SK-N-SH (cell line): ENCODE data around the gene RGL1. TPM values are rescaled to one million over a fixed set of nuclear protein-coding genes. Genes with fewer than 3 reads are reported as not detected.

Experiments used
- CTCF ChIA-PET: fragments of 300-600, 350-600 bp; formaldehyde crosslinking; extraction: SDS; loops from one replicate; lab custom pipeline; 2021; lab: Yijun Ruan, JAX
- POLR2A ChIA-PET: fragments of 350-600 bp; sonication (Branson Sonifier 250); formaldehyde crosslinking; extraction: SDS; loops from one replicate; lab custom pipeline; 2020; ENCODE audit warnings: antibody characterized with exemption, inconsistent platforms; lab: Yijun Ruan, JAX
- DNase-seq: peaks from one replicate; pipeline ENCODE4 v3.0.0; 2012
- H2AFZ ChIP-seq: fragments of 200-600 bp; sonication (generic); 2 replicates; pipeline ENCODE4 v1.8.1; 2016; ENCODE audit warnings: antibody characterized with exemption, mild to moderate bottlenecking, low read depth
- H3F3A ChIP-seq: fragments of 200-600 bp; sonication (generic); replicated peaks from 2 replicates; pipeline ENCODE3; 2016; ENCODE audit warnings: antibody characterized with exemption, mild to moderate bottlenecking; ENCODE audit not compliant: insufficient read depth
- H3K27ac ChIP-seq, 2 experiments: fragments of 200-500 bp in 1 of 2; fragments of 200-600 bp in 1 of 2; sonication (Bioruptor generic) in 1 of 2; sonication (generic), shearing (Covaris generic) in 1 of 2; 2 replicates each; pipeline versions ENCODE4 v1.5.1 to v1.6.1; 2014 to 2016; ENCODE audit warnings: low read depth in 2 of 2, inconsistent platforms in 1 of 2, low read length in 1 of 2, mild to moderate bottlenecking in 1 of 2, mixed read lengths in 1 of 2
- H3K27me3 ChIP-seq: fragments of 200-600 bp; sonication (generic), shearing (Covaris generic); 2 replicates; pipeline ENCODE4 v1.6.1; 2016; ENCODE audit warnings: mixed run types; ENCODE audit not compliant: insufficient read depth
- H3K36me3 ChIP-seq, 2 experiments: fragments of 200-500 bp in 1 of 2; fragments of 200-600 bp in 1 of 2; sonication (Bioruptor generic) in 1 of 2; sonication (generic) in 1 of 2; replicated peaks in 1 of 2; 2 replicates each; pipeline versions ENCODE3 to v1.5.1; 2014 to 2016; ENCODE audit warnings: low read length in 1 of 2, mild to moderate bottlenecking in 1 of 2; ENCODE audit not compliant: insufficient read depth in 2 of 2, control insufficient read depth in 1 of 2
- H3K4me1 ChIP-seq, 2 experiments: fragments of 200-500 bp in 1 of 2; fragments of 200-600 bp in 1 of 2; sonication (Bioruptor generic) in 1 of 2; sonication (generic), shearing (Covaris generic) in 1 of 2; 2 replicates each; pipeline versions ENCODE4 v1.5.1 to v1.6.1; 2014 to 2016; ENCODE audit warnings: low read depth in 1 of 2, low read length in 1 of 2, mixed run types in 1 of 2; ENCODE audit not compliant: insufficient read depth in 2 of 2, control insufficient read depth in 1 of 2
- H3K4me2 ChIP-seq: fragments of 200-600 bp; sonication (generic), shearing (Covaris generic); 2 replicates; pipeline ENCODE4 v1.6.1; 2017; ENCODE audit warnings: mixed run types
- H3K4me3 ChIP-seq, 2 experiments: fragments of 200-500 bp in 1 of 2; fragments of 200-600 bp in 1 of 2; sonication (Bioruptor generic) in 1 of 2; sonication (generic), shearing (Covaris generic) in 1 of 2; 2 replicates each; pipeline versions ENCODE4 v1.5.1 to v1.8.1; 2014 to 2016; ENCODE audit warnings: low read depth in 2 of 2, inconsistent platforms in 1 of 2, low read length in 1 of 2, mild to moderate bottlenecking in 1 of 2, mixed read lengths in 1 of 2, moderate library complexity in 1 of 2
- H3K79me2 ChIP-seq: fragments of 200-600 bp; sonication (generic); 2 replicates; pipeline ENCODE4 v1.8.1; 2017; ENCODE audit warnings: mild to moderate bottlenecking; ENCODE audit not compliant: insufficient read depth
- H3K9ac ChIP-seq: fragments of 200-600 bp; sonication (generic); 2 replicates; pipeline ENCODE4 v1.6.1; 2017; ENCODE audit warnings: mixed run types
- H3K9me2 ChIP-seq: fragments of 200-600 bp; sonication (generic); 2 replicates; pipeline ENCODE4 v1.6.1; 2017; ENCODE audit warnings: mixed run types
- H3K9me3 ChIP-seq: fragments of 200-600 bp; sonication (generic); 2 replicates; pipeline ENCODE4 v1.6.1; 2017; ENCODE audit warnings: mixed run types, mild to moderate bottlenecking, moderate library complexity
- H4K20me1 ChIP-seq: fragments of 200-600 bp; sonication (generic); 2 replicates; pipeline ENCODE4 v1.6.1; 2017; ENCODE audit warnings: mild to moderate bottlenecking, mixed run types; ENCODE audit not compliant: insufficient read depth
- EP300 ChIP-seq, 2 experiments: IDR thresholded peaks; 2 replicates each; pipeline versions ENCODE4 v1.4.0 to v1.6.1; 2012; ENCODE audit warnings: borderline replicate concordance in 1 of 2, low read depth in 1 of 2, low read length in 1 of 2
- EZH2phosphoT487 ChIP-seq: fragments of 200-600 bp; sonication (generic); IDR thresholded peaks from 2 replicates; pipeline ENCODE4 v1.6.1; 2017; ENCODE audit warnings: low read depth, mixed run types, mild to moderate bottlenecking, antibody characterized with exemption, moderate library complexity, borderline replicate concordance
- GABPA ChIP-seq: IDR thresholded peaks from 2 replicates; pipeline ENCODE4 v1.4.0; 2012; ENCODE audit warnings: low read depth, mild to moderate bottlenecking
- IRF3 ChIP-seq: fragments of 150-350 bp; IDR thresholded peaks from 2 replicates; pipeline ENCODE4 v1.6.1; 2016; ENCODE audit warnings: mild to moderate bottlenecking, low read depth, low read length
- MEF2A ChIP-seq: IDR thresholded peaks from 2 replicates; pipeline ENCODE4 v1.4.0; 2012; ENCODE audit warnings: low read depth, borderline replicate concordance
- NFIC ChIP-seq: IDR thresholded peaks from 2 replicates; pipeline ENCODE4 v1.4.0; 2012; ENCODE audit warnings: borderline replicate concordance
- RAD21 ChIP-seq: IDR thresholded peaks from 2 replicates; pipeline ENCODE4 v1.6.1; 2012; ENCODE audit warnings: mild to moderate bottlenecking, low read length
- RFX5 ChIP-seq: IDR thresholded peaks from 2 replicates; pipeline ENCODE4 v1.6.1; 2012; ENCODE audit warnings: mild to moderate bottlenecking, improper control_type of control experiment, low read length
- SIN3A ChIP-seq: IDR thresholded peaks from 2 replicates; pipeline ENCODE4 v1.6.1; 2012; ENCODE audit warnings: low read depth, mild to moderate bottlenecking, low read length, moderate library complexity, borderline replicate concordance
- TCF12 ChIP-seq: IDR thresholded peaks from 2 replicates; pipeline ENCODE4 v1.4.0; 2012
- USF2 ChIP-seq: fragments of 150-350 bp; IDR thresholded peaks from 2 replicates; pipeline ENCODE4 v1.6.1; 2017; ENCODE audit warnings: antibody characterized with exemption, low read length, low read depth, borderline replicate concordance
- WGBS: methylation state at CpG from one replicate; pipeline ENCODE4 v1.1.6; 2017; ENCODE audit warnings: low lambda C conversion rate; 5-methylcytosine and 5-hydroxymethylcytosine counted together
- polyA plus RNA-seq, 3 experiments: library from polyadenylated mRNA; depleted of rRNA; stranded (reverse); fragments of >200 nt; gene quantifications; 2 replicates each; pipeline ENCODE4 v1.2.3, GENCODE V29; 2012
- TF ChIP-seq, protein P1 (sequence below): IDR thresholded peaks from 2 replicates; pipeline ENCODE4 v1.4.0; 2012; ENCODE audit warnings: low read depth, borderline replicate concordance
- TF ChIP-seq, protein P2 (sequence below): fragments of 200-600 bp; sonication (generic); IDR thresholded peaks from 2 replicates; pipeline ENCODE4 v1.6.1; 2017; ENCODE audit warnings: antibody characterized with exemption, mild to moderate bottlenecking, moderate library complexity
- TF ChIP-seq, protein P3 (sequence below): IDR thresholded peaks from 2 replicates; pipeline ENCODE4 v1.4.0; 2012; ENCODE audit warnings: low read depth

RGL1 gene
- polyA plus RNA-seq, 1 of the 3 experiments (the other 2 are of a cell fraction) = 8.3 TPM

DNA sequence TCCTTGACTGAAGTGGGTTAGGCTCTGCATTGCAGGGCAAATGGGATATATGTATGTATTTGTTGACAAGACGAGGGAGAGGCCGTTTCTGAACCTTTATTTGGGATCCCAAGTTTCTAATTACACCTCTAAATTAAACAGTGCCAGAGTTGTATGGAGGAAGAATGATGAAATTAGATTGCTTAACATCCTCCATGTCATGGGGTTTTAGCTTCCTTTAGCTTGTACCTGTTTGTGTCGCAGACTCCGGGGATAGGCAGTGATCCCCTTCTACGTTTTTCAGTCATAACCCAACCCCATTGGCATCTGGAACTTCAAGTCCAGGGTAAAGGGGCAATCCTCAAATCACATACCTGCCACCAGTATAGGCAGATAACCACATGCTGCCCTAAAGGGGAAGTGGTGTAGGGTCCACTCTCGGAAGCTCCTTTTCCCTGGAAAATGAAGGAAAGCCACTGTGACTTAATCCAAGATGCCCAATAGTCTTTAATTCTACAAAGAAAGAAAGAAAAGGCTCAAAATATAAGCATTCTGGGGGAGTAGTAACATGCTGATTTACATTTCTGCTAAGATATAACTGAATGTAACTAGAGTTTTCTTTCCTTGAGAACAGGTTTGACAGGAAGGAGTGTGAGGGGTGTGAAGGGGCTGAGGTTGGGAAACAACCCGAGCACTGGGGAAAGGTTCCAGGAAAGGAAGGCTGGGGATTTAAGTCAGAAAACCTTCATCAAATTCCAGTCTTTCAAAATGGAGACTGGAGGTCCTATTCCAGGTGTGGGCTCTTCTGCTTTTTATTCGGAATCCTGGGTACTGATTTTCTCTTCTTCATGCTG is 77.6 kb downstream of the RGL1 start:
- no peaks in the 10 kb centered on the region for H3F3A ChIP-seq
- no peaks in the 10 kb centered on the region for H3K9me3 ChIP-seq
- H2AFZ ChIP-seq = no peak overlapping the region
- no peaks in the 10 kb centered on the region for H3K9me2 ChIP-seq
- no peak for DNase-seq
- ChIA-PET POLR2A (no interaction called here), CTCF (interaction anchor here (1.2 to 1.6 kb wide), 4 partner anchors 10 to 198 kb away, joined by 3 to 5 read pairs (median 3); no protein-coding TSS in a partner anchor)
- H3K4me1 ChIP-seq = peaks cover 11 to 26% of the 10 kb centered on the region in 2 experiments; a peak in 3 of 4 replicates
- H3K9ac ChIP-seq = no peak overlapping the region
- no peak overlapping the region for H3K4me3 ChIP-seq
- H3K4me2 ChIP-seq = no peak overlapping the region
- no peaks in the 10 kb centered on the region for H4K20me1 ChIP-seq
- WGBS = 94% methylated on average over 7 of the region's 8 CpGs
- peaks cover 4 to 54% of the 10 kb centered on the region in 2 experiments for H3K36me3 ChIP-seq
- H3K27ac ChIP-seq = no peak overlapping the region
- H3K79me2 ChIP-seq = no peaks in the 10 kb centered on the region
- TF ChIP-seq GABPA (no peak), IRF3 (no peak), SIN3A (no peak), MEF2A (no peak), NFIC (no peak), USF2 (no peak), EP300 (IDR thresholded peaks at IDR 0.05; ENCODE audit: borderline replicate concordance in 1 of 2, low read depth in 1 of 2, low read length in 1 of 2) (no peak), TCF12 (no peak), EZH2phosphoT487 (no peak), RAD21 (no peak), RFX5 (no peak)
- TF ChIP-seq, protein P1, sequence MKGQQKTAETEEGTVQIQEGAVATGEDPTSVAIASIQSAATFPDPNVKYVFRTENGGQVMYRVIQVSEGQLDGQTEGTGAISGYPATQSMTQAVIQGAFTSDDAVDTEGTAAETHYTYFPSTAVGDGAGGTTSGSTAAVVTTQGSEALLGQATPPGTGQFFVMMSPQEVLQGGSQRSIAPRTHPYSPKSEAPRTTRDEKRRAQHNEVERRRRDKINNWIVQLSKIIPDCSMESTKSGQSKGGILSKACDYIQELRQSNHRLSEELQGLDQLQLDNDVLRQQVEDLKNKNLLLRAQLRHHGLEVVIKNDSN = no peak
- TF ChIP-seq, protein P2, sequence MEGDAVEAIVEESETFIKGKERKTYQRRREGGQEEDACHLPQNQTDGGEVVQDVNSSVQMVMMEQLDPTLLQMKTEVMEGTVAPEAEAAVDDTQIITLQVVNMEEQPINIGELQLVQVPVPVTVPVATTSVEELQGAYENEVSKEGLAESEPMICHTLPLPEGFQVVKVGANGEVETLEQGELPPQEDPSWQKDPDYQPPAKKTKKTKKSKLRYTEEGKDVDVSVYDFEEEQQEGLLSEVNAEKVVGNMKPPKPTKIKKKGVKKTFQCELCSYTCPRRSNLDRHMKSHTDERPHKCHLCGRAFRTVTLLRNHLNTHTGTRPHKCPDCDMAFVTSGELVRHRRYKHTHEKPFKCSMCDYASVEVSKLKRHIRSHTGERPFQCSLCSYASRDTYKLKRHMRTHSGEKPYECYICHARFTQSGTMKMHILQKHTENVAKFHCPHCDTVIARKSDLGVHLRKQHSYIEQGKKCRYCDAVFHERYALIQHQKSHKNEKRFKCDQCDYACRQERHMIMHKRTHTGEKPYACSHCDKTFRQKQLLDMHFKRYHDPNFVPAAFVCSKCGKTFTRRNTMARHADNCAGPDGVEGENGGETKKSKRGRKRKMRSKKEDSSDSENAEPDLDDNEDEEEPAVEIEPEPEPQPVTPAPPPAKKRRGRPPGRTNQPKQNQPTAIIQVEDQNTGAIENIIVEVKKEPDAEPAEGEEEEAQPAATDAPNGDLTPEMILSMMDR = no peak
- TF ChIP-seq, protein P3, sequence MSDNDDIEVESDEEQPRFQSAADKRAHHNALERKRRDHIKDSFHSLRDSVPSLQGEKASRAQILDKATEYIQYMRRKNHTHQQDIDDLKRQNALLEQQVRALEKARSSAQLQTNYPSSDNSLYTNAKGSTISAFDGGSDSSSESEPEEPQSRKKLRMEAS = no peak
- H3K27me3 ChIP-seq = no peaks in the 10 kb centered on the region
